HEK293T (cell line): ENCODE results near the gene MYL7.

ENCODE experiments used
- CTBP1 ChIP-seq: fragments of 450-650 bp; IDR thresholded peaks from 2 replicates; pipeline ENCODE4 v1.6.1; 2016; ENCODE audit warnings: borderline replicate concordance
- FOXA1 ChIP-seq: fragments of 450-650 bp; IDR thresholded peaks from 2 replicates; pipeline ENCODE4 v1.6.1; 2016; ENCODE audit warnings: mild to moderate bottlenecking
- FOXK2 ChIP-seq: fragments of 450-650 bp; IDR thresholded peaks from 2 replicates; pipeline ENCODE4 v1.6.1; 2016; ENCODE audit warnings: mild to moderate bottlenecking
- FOXM1 ChIP-seq: fragments of 450-650 bp; IDR thresholded peaks from 2 replicates; pipeline ENCODE4 v1.6.1; 2017; ENCODE audit warnings: mild to moderate bottlenecking, borderline replicate concordance
- HDGF ChIP-seq: fragments of 450-650 bp; IDR thresholded peaks from 2 replicates; pipeline ENCODE4 v1.6.1; 2017; ENCODE audit warnings: antibody characterized with exemption, borderline replicate concordance
- SUZ12 ChIP-seq: fragments of 450-650 bp; IDR thresholded peaks from 2 replicates; pipeline ENCODE4 v1.6.1; 2016; ENCODE audit warnings: mild to moderate bottlenecking
- TARDBP ChIP-seq: fragments of 450-650 bp; IDR thresholded peaks from 2 replicates; pipeline ENCODE4 v1.6.1; 2016

- TF ChIP-seq TARDBP (no peak), HDGF (no peak), CTBP1 (no peak), FOXK2 (no peak), SUZ12 (no peak), FOXM1 (no peak), FOXA1 (no peak)
Measured at GRCh38 chr7:44116789-44117666, 24.1 kb downstream of the MYL7 start.
